Measurements from ENCODE around the gene PIGL.
A peak's percentile ranks its signal among the peaks of the same experiment; 100 is the strongest.
"Not testable (repeated sequence)": the region's sequence is repeated elsewhere in the genome, so short reads cannot be mapped to it uniquely, and the experiment has no call there.

Gene PIGL

DNA sequence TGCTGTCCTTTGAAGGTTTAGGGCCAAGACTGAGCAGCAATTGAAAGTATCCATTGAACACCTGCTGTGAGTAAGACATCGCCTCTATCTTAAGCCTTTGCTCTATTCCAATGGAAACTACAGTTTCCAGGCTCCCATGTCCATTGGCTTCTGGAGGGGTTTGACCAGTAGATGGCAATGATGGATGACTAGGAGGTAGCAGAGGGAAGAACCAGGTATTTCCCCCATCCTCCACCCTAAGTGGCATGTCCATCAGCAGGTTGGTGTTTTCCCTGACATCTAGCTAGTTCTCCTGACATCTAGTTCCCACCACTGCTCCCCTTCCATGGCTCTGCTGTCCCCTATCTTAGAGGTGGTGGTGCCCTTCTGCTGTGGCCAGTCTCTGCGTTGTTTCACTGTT, 77.5 kb downstream of the PIGL start:
- H3K4me1 ChIP-seq (ENCODE audit: control extremely low read depth in 1 of 4, control insufficient read depth in 4 of 4, insufficient read depth in 4 of 4, low read length in 3 of 4) = peaks cover 0 to under 1% (median 0%) of the 10 kb centered on the region in 4 experiments
- H3K9me3 ChIP-seq (ENCODE audit: control extremely low read depth in 1 of 5, control insufficient read depth in 4 of 5, insufficient read depth in 2 of 5, low read depth in 1 of 5, low read length in 4 of 5) = no peaks in the 10 kb centered on the region
- DNase-seq = no peak
- H3K27ac ChIP-seq (ENCODE audit: insufficient read depth in 1 of 2, low read depth in 1 of 2, low read length in 2 of 2, poor library complexity in 1 of 2, severe bottlenecking in 2 of 2) = no peak overlapping the region
- H3K27me3 ChIP-seq (replicated peaks in 2 of 5; ENCODE audit: control insufficient read depth in 4 of 5, insufficient read depth in 5 of 5, low read length in 4 of 5) = no peaks in the 10 kb centered on the region
- H3K4me3 ChIP-seq (ENCODE audit: control insufficient read depth in 1 of 7, extremely low read depth in 1 of 7, insufficient read depth in 4 of 7, low read depth in 2 of 7, low read length in 6 of 7) = no peak overlapping the region
- ChIA-PET CTCF (interaction anchor here (1.7 kb wide), 1 partner anchor 10 kb away, joined by 12 read pairs; no protein-coding TSS in a partner anchor), POLR2A (no interaction called here)
- H3K36me3 ChIP-seq (ENCODE audit: control insufficient read depth in 4 of 4, insufficient read depth in 4 of 4, low read length in 3 of 4) = peaks cover 0 to 8% (median 2%) of the 10 kb centered on the region in 4 experiments
- WGBS (ENCODE audit: insufficient coverage) = no CpG with 5 or more reads among the region's 2 CpGs

DNA sequence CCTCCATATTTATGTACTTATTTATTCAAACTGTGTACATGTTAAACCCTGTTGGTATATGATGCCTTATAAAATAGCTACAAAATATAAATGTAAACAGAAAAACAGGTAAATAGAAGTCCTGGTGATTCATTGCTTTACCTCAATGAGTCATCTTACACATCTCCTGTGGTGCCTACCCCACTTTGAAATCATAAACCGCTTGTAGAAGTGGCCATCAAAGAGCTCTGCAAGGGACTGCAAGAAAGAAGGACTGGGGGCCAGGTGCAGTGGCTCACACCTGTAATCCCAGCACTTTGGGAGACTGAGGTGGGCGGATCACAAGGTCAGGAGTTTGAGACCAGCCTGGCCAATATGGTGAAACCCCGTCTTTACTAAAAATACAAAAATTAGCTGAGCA, 79.1 kb downstream of the PIGL start:
- not testable (repeated sequence) for H3K4me1 ChIP-seq (ENCODE audit: control extremely low read depth in 1 of 4, control insufficient read depth in 4 of 4, insufficient read depth in 4 of 4, low read length in 3 of 4); H3K4me3 ChIP-seq (ENCODE audit: control insufficient read depth in 1 of 7, extremely low read depth in 1 of 7, insufficient read depth in 4 of 7, low read depth in 2 of 7, low read length in 6 of 7); H3K9me3 ChIP-seq (ENCODE audit: control extremely low read depth in 1 of 5, control insufficient read depth in 4 of 5, insufficient read depth in 2 of 5, low read depth in 1 of 5, low read length in 4 of 5); DNase-seq; H3K27me3 ChIP-seq (replicated peaks in 2 of 5; ENCODE audit: control insufficient read depth in 4 of 5, insufficient read depth in 5 of 5, low read length in 4 of 5); H3K27ac ChIP-seq (ENCODE audit: insufficient read depth in 1 of 2, low read depth in 1 of 2, low read length in 2 of 2, poor library complexity in 1 of 2, severe bottlenecking in 2 of 2)
- 100% methylated on average over 3 of the region's 3 CpGs for WGBS (ENCODE audit: insufficient coverage)
- ChIA-PET CTCF (interaction anchor here (1.1 to 1.5 kb wide), 3 partner anchors 9 to 10 kb away, joined by 3 to 5 read pairs (median 4); no protein-coding TSS in a partner anchor), POLR2A (interaction anchor here (0.6 kb wide), 1 partner anchor 46 kb away, joined by 4 read pairs; no protein-coding TSS in a partner anchor)
- peaks cover 0 to 15% (median 5%) of the 10 kb centered on the region in 4 experiments for H3K36me3 ChIP-seq (ENCODE audit: control insufficient read depth in 4 of 4, insufficient read depth in 4 of 4, low read length in 3 of 4)

DNA sequence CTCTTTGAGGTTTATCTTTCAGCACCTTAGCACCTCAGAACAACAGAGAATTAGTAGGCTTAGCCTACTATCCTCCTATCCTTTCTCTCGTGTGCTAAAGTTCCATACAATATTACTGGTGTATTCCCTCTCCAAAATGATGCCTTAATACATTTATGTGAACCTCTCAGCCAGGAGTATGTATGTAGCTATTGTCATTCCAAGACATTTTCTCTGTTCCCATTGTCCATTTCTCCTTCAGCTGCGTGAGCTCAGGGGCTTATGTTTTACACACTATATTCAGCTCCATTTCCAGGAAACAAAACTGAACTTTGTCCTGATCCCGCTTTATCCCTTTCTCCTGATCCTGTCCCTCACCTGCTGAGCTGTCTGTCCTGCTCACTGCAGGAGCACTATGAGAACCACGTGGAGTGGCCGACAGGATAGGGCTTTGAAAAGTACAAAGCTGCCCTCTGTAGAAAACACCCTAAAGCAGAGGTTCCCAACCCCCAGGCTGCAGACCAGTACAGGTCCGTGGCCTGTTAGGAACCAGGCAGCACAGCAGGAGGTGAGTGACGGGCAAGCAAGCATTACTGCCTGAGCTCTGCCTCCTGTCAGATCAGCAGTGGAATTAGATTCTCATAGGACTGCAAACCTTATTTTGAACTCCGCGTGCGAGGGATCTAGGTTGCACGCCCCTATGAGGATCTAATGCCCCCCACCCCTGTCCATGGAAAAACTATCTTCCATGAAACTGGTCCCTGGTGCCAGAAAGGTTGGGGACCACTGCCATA, 80.5 kb downstream of the PIGL start:
- Histone ChIP-seq H3K36me3 (ENCODE audit: control insufficient read depth in 4 of 4, insufficient read depth in 4 of 4, low read length in 3 of 4) (peaks cover 0 to 21% (median 12%) of the 10 kb centered on the region in 4 experiments), H3K4me1 (ENCODE audit: control extremely low read depth in 1 of 4, control insufficient read depth in 4 of 4, insufficient read depth in 4 of 4, low read length in 3 of 4) (no peaks in the 10 kb centered on the region), H3K27me3 (replicated peaks in 2 of 5; ENCODE audit: control insufficient read depth in 4 of 5, insufficient read depth in 5 of 5, low read length in 4 of 5) (no peaks in the 10 kb centered on the region), H3K4me3 (ENCODE audit: control insufficient read depth in 1 of 7, extremely low read depth in 1 of 7, insufficient read depth in 4 of 7, low read depth in 2 of 7, low read length in 6 of 7) (no peak overlapping the region), H3K27ac (ENCODE audit: insufficient read depth in 1 of 2, low read depth in 1 of 2, low read length in 2 of 2, poor library complexity in 1 of 2, severe bottlenecking in 2 of 2) (no peak overlapping the region), H3K9me3 (ENCODE audit: control extremely low read depth in 1 of 5, control insufficient read depth in 4 of 5, insufficient read depth in 2 of 5, low read depth in 1 of 5, low read length in 4 of 5) (no peaks in the 10 kb centered on the region)
- ChIA-PET CTCF (interaction anchor here (0.9 to 1.4 kb wide), 3 partner anchors 8 to 17 kb away, joined by 3 read pairs; no protein-coding TSS in a partner anchor), POLR2A (interaction anchor here (0.5 kb wide), 1 partner anchor 9 kb away, joined by 4 read pairs; no protein-coding TSS in a partner anchor)
- DNase-seq = no peak
- 94% methylated on average over 6 of the region's 11 CpGs for WGBS (ENCODE audit: insufficient coverage)

DNA sequence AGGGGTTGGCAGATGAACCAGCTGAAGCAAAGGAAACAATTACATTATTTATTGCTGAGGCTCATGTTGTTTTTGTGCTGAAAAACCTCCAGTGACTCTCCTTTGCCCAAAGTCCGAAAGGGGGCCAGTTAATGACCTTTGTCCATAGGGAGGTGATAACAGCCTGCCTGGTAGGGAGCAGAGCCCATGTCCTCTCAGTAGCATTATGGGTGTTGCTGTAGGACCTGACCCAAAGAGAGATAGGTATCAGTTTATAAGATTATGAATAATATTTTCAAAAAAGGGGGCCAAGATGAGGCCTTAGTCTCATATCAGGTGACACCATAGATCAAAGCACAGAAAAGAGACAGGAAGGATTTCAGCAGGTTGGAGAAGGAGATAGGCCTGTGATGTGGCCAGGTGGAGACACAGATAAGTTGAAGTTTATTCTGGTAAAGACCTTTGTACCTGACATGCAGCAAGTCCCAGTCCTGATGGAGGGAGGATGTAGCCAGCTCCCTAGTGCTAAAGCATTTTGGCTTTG, 81.2 kb downstream of the PIGL start:
- Histone ChIP-seq H3K4me3 (ENCODE audit: control insufficient read depth in 1 of 7, extremely low read depth in 1 of 7, insufficient read depth in 4 of 7, low read depth in 2 of 7, low read length in 6 of 7) (no peak overlapping the region), H3K9me3 (ENCODE audit: control extremely low read depth in 1 of 5, control insufficient read depth in 4 of 5, insufficient read depth in 2 of 5, low read depth in 1 of 5, low read length in 4 of 5) (no peaks in the 10 kb centered on the region), H3K36me3 (ENCODE audit: control insufficient read depth in 4 of 4, insufficient read depth in 4 of 4, low read length in 3 of 4) (peaks cover 0 to 21% (median 12%) of the 10 kb centered on the region in 4 experiments), H3K27me3 (replicated peaks in 2 of 5; ENCODE audit: control insufficient read depth in 4 of 5, insufficient read depth in 5 of 5, low read length in 4 of 5) (no peaks in the 10 kb centered on the region), H3K27ac (ENCODE audit: insufficient read depth in 1 of 2, low read depth in 1 of 2, low read length in 2 of 2, poor library complexity in 1 of 2, severe bottlenecking in 2 of 2) (no peak overlapping the region), H3K4me1 (ENCODE audit: control extremely low read depth in 1 of 4, control insufficient read depth in 4 of 4, insufficient read depth in 4 of 4, low read length in 3 of 4) (no peaks in the 10 kb centered on the region)
- POLR2A ChIA-PET = no interaction called here
- CTCF ChIA-PET = interaction anchor here (0.9 to 1.3 kb wide), 2 partner anchors 7 to 17 kb away, joined by 3 read pairs; no protein-coding TSS in a partner anchor
- 89% methylated on average over 1 of the region's 1 CpG for WGBS (ENCODE audit: insufficient coverage)
- DNase-seq = peak in 2 of 3 donors; percentile 11 to 39

DNA sequence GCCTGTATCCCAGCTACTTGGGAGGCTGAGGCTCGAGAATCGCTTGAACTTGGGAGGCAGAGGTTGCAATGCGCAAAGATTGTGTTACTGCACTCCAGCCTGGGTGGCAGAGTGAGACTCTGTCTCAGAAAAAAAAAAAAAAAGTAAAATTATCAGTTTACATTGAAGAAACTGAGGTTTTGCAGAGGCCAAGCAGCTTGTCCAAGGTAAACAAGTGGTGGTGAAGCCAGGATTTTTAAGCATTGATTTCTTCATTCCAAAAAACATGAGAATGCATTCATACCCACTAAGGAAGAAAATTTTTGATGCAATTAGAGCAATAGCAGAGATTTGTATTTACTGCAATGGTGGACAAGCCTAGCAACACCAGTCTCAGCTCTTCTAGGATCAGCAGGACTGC, 83.5 kb downstream of the PIGL start:
- H3K9me3 ChIP-seq (ENCODE audit: control extremely low read depth in 1 of 5, control insufficient read depth in 4 of 5, insufficient read depth in 2 of 5, low read depth in 1 of 5, low read length in 4 of 5) = no peaks in the 10 kb centered on the region
- WGBS (ENCODE audit: insufficient coverage) = 100% methylated on average over 3 of the region's 3 CpGs
- no peak overlapping the region for H3K4me3 ChIP-seq (ENCODE audit: control insufficient read depth in 1 of 7, extremely low read depth in 1 of 7, insufficient read depth in 4 of 7, low read depth in 2 of 7, low read length in 6 of 7)
- no peaks in the 10 kb centered on the region for H3K27me3 ChIP-seq (replicated peaks in 2 of 5; ENCODE audit: control insufficient read depth in 4 of 5, insufficient read depth in 5 of 5, low read length in 4 of 5)
- H3K36me3 ChIP-seq (ENCODE audit: control insufficient read depth in 4 of 4, insufficient read depth in 4 of 4, low read length in 3 of 4) = peaks cover 0 to 18% (median 12%) of the 10 kb centered on the region in 4 experiments
- no peak overlapping the region for H3K27ac ChIP-seq (ENCODE audit: insufficient read depth in 1 of 2, low read depth in 1 of 2, low read length in 2 of 2, poor library complexity in 1 of 2, severe bottlenecking in 2 of 2)
- no peak for DNase-seq
- ChIA-PET POLR2A (no interaction called here), CTCF (no interaction called here)
- H3K4me1 ChIP-seq (ENCODE audit: control extremely low read depth in 1 of 4, control insufficient read depth in 4 of 4, insufficient read depth in 4 of 4, low read length in 3 of 4) = no peaks in the 10 kb centered on the region

DNA sequence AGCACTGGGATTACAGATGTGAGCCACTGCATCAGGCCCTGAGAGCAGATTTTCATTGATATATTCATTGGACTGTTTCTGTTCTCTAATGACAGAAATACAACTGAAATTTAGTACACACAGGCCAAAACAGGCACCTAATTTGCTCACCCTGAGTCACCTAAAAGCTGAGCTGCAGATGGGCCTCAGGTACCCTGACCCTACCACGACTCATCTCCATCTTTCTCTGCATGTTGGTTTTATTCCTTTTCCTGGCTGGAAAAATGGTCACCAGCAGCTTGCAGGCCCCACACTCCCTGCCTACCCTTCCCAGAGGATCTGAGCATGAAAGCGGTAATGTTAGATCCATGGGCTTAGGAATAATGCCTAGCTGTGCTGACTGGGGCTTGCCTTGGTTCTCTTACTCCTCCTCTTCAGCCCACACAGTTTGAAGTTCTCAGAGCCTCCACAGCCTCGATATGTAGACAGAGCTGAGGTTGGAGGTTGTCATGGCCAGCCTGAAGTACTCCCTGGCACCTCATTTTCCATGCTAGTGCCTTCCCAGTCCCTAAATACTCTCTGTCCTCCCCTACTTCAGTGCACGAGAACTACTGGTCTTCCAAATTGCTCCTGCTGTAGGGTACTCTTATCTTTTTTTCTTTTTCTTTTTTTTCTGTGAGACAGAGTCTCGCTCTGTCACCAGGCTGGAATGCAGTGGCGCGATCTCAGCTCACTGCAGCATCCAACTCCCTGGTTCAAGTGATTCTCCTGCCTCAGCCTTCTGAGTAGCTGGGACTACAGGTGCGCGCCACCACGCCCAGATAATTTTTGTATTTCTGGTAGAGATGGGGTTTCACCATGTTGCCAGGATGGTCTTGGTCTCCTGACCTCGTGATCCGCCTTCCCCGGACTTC, 85.2 kb downstream of the PIGL start:
- Histone ChIP-seq H3K36me3 (ENCODE audit: control insufficient read depth in 4 of 4, insufficient read depth in 4 of 4, low read length in 3 of 4) (peaks cover 0 to 24% (median 13%) of the 10 kb centered on the region in 4 experiments), H3K27me3 (replicated peaks in 2 of 5; ENCODE audit: control insufficient read depth in 4 of 5, insufficient read depth in 5 of 5, low read length in 4 of 5) (no peaks in the 10 kb centered on the region), H3K4me3 (ENCODE audit: control insufficient read depth in 1 of 7, extremely low read depth in 1 of 7, insufficient read depth in 4 of 7, low read depth in 2 of 7, low read length in 6 of 7) (no peak overlapping the region), H3K27ac (ENCODE audit: insufficient read depth in 1 of 2, low read depth in 1 of 2, low read length in 2 of 2, poor library complexity in 1 of 2, severe bottlenecking in 2 of 2) (no peak overlapping the region), H3K4me1 (ENCODE audit: control extremely low read depth in 1 of 4, control insufficient read depth in 4 of 4, insufficient read depth in 4 of 4, low read length in 3 of 4) (no peaks in the 10 kb centered on the region), H3K9me3 (ENCODE audit: control extremely low read depth in 1 of 5, control insufficient read depth in 4 of 5, insufficient read depth in 2 of 5, low read depth in 1 of 5, low read length in 4 of 5) (no peaks in the 10 kb centered on the region)
- POLR2A ChIA-PET = no interaction called here
- 98% methylated on average over 8 of the region's 13 CpGs for WGBS (ENCODE audit: insufficient coverage)
- no peak for DNase-seq
- CTCF ChIA-PET = interaction anchor here (1.0 to 3.9 kb wide), 4 partner anchors 8 to 113 kb away, joined by 6 to 25 read pairs (median 13); partner anchors contain the start of gene TRPV2
